Raji (cell line): ENCODE measurements around the gene ABR.

Experiments
- POLR2A ChIP-seq: IDR thresholded peaks from 2 replicates; pipeline ENCODE4 v1.6.1; 2011; ENCODE audit warnings: low read depth, low read length, control low read depth; ENCODE audit not compliant: insufficient read depth

Gene ABR

GRCh38 chr17:1034652-1035210 lies 145.1 kb downstream of the ABR start:
- TF ChIP-seq POLR2A: no peak

- no peak for TF ChIP-seq POLR2A
These were observed 146.3 kb downstream of the ABR start for GRCh38 chr17:1033503-1033902.

DNA sequence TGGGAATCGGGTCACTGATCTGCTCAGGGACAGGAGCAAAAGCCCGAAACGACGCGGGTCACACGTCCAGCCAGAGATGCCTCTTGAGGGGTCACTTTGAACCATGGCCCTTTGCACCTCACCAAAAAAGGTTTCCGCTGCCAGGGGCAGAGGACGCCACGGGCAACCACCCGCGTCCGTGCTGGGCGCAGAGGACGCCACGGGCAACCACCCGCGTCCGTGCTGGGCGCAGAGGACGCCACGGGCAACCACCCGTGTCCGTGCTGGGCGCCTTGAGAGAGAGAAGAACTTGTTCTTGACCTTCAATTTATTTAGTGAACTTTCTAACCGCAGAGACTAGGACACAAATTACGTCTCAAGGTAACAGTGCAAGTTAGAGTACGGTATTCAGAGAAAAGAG lies 147.4 kb downstream of the ABR start:
- no peak for TF ChIP-seq POLR2A

- TF ChIP-seq POLR2A: no peak
These were observed 148.1 kb downstream of the ABR start for GRCh38 chr17:1031711-1032110.

DNA sequence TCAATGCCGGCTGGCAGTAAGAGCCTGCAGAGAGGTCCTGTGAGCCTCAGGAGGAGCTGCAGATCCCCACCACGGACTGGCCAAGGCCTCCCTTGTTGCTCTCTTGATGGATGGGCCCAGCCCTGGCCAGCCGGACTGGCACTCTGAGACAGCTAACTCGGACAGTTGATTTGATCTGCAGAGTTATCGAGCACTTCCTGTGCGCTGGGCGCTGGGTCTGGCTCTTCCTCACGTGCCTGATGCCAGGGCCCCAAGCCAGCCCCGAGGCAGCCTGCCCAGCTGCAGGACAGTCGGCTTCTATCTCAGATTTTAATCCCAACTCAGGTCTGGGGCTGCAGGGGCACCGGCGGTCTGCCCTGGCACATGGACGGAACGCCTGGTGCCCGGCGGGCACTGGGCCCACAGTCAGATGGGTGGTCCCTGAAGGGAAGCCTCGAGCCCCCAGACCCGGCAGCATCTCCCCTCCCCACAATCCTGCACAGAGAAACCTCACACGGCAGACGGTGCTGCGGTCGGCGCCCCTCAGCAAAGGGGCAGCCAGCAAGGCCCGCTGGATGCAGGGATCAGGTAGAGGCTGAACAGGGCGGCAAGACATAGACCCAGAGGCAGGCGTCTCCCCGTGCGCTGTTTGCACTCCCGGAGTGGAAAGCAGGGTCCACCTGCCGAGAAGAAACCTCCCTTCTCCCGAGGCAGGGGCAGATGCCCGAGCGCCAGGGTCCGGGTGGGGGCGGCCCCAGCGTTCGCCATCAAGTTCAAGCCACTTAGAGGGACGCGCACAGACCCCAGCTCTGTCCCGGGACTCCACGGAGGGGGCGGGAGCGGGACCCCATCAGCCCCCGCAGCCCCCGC lies 148.9 kb downstream of the ABR start:
- no peak for TF ChIP-seq POLR2A

DNA sequence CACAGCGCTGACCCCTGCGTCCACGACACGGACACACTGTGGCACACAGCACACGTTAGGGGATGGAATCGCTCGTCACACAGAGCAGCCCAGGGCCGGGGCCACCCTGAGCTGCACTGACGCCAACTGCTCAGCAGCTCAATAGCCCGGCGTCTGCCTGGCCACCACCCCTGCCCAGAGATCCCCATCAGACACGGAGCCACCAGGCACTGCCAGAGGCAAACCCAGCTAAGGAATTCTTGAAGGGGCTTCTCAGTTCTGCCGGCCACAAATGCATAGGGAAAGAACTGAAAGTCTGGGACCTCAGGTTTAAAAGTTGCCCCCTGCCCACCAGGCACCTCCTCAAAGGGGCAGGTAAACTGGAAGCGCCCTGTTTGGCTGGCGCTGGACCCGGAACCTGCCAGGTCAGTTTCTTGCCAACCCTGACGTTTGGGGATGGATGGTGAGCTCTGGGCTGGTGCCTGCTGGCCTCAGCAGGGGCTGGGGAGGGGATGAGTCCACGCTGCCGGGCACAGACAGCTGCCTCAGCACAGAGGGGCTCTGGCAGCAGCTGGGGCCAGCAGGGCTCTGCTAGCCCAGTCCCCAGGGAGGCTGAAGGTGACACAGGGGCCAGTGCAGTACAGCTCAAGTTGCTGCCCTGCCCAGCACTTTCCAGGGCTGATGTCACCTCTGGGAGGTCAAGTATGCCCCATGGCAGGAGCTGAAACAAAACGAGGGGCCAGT lies 149.7 kb downstream of the ABR start:
- TF ChIP-seq POLR2A: no peak

DNA sequence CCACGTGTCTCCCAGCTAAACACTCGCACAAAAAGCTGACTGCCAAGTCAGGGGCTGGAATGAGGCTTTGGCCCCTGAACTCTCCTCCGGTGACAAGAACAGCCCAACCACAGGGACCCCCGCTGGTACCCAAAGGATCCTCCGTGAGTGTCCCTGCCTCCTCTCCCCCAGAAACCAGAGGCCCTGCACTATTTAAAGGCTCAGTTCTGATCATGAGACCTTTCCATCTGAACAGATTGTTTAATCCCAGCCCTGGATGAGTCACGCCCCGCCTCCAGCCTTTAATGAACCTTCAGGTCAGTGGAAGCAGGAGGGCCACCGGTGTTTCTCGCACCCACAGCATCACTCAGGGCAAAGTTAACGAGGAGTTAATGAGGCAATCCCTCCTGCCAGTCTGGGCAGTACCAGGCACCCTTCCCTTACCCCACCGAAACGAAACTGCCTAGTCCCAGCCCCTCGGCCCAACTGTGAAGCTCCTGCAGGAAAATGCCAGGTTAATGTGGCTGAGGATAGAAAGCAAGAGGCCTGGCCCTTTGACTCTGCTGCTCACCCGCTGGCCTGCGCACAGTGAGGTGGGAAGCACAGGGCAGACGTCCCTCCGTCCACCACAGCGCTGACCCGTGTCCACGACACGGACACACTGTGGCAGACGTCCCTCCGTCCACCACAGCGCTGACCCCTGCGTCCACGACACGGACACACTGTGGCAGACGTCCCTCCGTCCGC lies 150.4 kb downstream of the ABR start:
- TF ChIP-seq POLR2A: no peak

DNA sequence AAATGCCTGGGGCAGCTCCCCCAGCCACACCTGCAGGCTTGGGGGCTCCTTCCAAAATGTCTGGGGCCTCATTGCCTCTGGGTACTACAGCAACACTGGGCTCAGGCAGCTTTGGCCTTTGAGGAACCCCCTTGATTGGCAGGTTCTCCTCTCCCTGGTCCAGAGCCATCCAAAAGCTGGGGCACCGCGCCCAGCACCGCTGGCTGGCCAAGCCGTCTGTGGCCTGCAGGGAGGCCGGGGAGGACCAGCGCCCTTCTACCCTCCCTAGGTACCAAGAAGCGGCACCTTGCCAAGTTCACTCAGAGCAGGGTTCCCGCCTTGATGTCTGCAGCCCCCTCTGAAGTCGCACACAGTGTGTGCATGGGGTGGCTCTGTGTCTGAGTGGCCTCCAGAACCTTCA lies 152.7 kb downstream of the ABR start:
- no peak for TF ChIP-seq POLR2A

- no peak for TF ChIP-seq POLR2A
These were observed 153.2 kb downstream of the ABR start for GRCh38 chr17:1026599-1026975.

GRCh38 chr17:1025733-1026598 lies 153.8 kb downstream of the ABR start:
- no peak for TF ChIP-seq POLR2A

GRCh38 chr17:1024076-1024475 lies 155.7 kb downstream of the ABR start:
- TF ChIP-seq POLR2A: no peak

- TF ChIP-seq POLR2A: no peak
These were observed 157.3 kb downstream of the ABR start for GRCh38 chr17:1022278-1023024.

DNA sequence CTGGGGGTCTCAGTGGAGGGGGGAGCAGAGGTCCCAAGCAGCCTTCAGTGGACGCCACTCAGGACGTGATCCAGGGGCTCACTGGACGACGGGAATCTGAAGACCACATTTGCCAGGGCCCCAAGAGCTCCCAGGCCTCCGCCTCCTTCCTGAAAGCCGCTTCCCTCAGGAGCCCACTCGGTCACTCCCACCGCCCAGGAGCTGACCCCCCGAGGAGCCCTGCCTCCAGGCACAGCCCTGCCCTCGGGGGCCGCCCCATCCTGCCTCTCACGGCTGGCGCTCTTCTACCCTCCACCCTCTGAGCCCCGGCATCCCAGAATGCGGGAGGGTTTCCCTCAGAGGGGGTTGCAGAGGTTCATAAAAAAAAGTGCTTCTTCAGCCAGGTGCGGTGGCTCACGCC lies 158.6 kb downstream of the ABR start:
- no peak for TF ChIP-seq POLR2A

GRCh38 chr17:1019451-1019850 lies 160.3 kb downstream of the ABR start:
- no peak for TF ChIP-seq POLR2A

DNA sequence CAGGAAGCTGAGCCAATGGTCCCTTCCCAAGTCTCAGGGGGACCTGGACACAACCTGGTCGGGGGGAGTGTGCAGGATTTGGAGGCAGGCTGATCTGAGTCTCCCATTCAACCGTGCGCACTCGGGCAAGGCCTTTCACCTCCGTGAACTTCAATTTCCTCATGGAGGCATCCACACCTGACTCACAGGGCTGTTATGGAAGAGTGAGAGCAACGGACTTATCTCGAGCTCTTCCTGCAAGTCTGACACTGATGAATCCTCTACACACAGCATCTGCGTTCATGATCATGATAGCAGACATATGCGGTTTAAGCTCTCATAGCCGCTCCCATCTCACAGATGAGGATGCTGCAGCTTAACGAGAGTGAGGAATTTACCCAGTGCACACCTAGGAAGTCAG lies 161.2 kb downstream of the ABR start:
- no peak for TF ChIP-seq POLR2A

GRCh38 chr17:1013729-1014090 lies 166.1 kb downstream of the ABR start:
- no peak for TF ChIP-seq POLR2A
